CD4-positive, alpha-beta T cell (primary cell): ENCODE data around the gene PPP6C. TPM values are rescaled to one million over a fixed set of nuclear protein-coding genes. Genes with fewer than 3 reads are reported as not detected.
"Not testable (repeated sequence)": the region's sequence is repeated elsewhere in the genome, so short reads cannot be mapped to it uniquely, and the experiment has no call there.

ENCODE experiments used
- ATAC-seq: fragments of 200-7000 bp; cut with Tn5 transposase; one replicate; pipeline ENCODE4 v1.10.0; 2022; ENCODE audit warnings: mild to moderate bottlenecking; ENCODE audit not compliant: poor library complexity
- CTCF ChIA-PET: fragments of 350-600 bp; sonication (Branson Sonifier 250); formaldehyde crosslinking; loops from one replicate; lab custom pipeline; 2021; ENCODE audit warnings: antibody characterized with exemption, inconsistent platforms; lab: Charles Lee
- POLR2A ChIA-PET: fragments of 350-600 bp; sonication (Branson Sonifier 250); formaldehyde crosslinking; loops from one replicate; lab custom pipeline; 2021; ENCODE audit warnings: antibody characterized with exemption, inconsistent platforms; lab: Charles Lee
- DNase-seq, 14 experiments: peaks; one replicate each; pipeline ENCODE4 v3.0.0-alpha.2; 2013 to 2020; ENCODE audit warnings: mixed read lengths in 2 of 14
- H3K27ac ChIP-seq, 2 donors: one replicate each; pipeline versions ENCODE4 v1.5.1 to v1.7.0; 2013; ENCODE audit warnings: low read length in 2 of 2, low read depth in 1 of 2, mild to moderate bottlenecking in 1 of 2
- H3K27me3 ChIP-seq, 2 experiments: 1 replicate in 1 of 2; 2 replicates in 1 of 2; pipeline versions ENCODE4 v1.6.1 to v1.7.0; 2013; ENCODE audit warnings: low read length in 2 of 2, control low read depth in 1 of 2, mild to moderate bottlenecking in 1 of 2, moderate library complexity in 1 of 2; ENCODE audit not compliant: insufficient read depth in 2 of 2, control insufficient read depth in 1 of 2
- H3K36me3 ChIP-seq: one replicate; pipeline ENCODE4 v1.6.1; 2013; ENCODE audit warnings: low read length, control low read depth; ENCODE audit not compliant: insufficient read depth
- H3K4me1 ChIP-seq: one replicate; pipeline ENCODE4 v1.6.1; 2013; ENCODE audit warnings: low read length, control low read depth; ENCODE audit not compliant: insufficient read depth
- H3K4me3 ChIP-seq: one replicate; pipeline ENCODE4 v1.5.1; 2013; ENCODE audit warnings: mild to moderate bottlenecking, low read length, moderate library complexity
- H3K9me3 ChIP-seq, 2 experiments: 1 replicate in 1 of 2; 2 replicates in 1 of 2; pipeline versions ENCODE4 v1.6.1 to v1.7.0; 2013; ENCODE audit warnings: low read length in 2 of 2, mild to moderate bottlenecking in 2 of 2, control low read depth in 1 of 2, moderate library complexity in 1 of 2; ENCODE audit not compliant: control insufficient read depth in 1 of 2, insufficient read depth in 1 of 2
- H3K27ac Mint-ChIP-seq: one replicate; pipeline ENCODE4 v1.8.0; 2020; ENCODE audit warnings: mixed read lengths
- H3K27me3 Mint-ChIP-seq: one replicate; pipeline ENCODE4 v1.8.0; 2021; ENCODE audit warnings: mixed read lengths
- H3K36me3 Mint-ChIP-seq: one replicate; pipeline ENCODE4 v1.8.0; 2021; ENCODE audit warnings: low read depth, mixed read lengths
- H3K4me1 Mint-ChIP-seq: one replicate; pipeline ENCODE4 v1.8.0; 2021; ENCODE audit warnings: low read depth, mixed read lengths
- H3K4me3 Mint-ChIP-seq: one replicate; pipeline ENCODE4 v1.8.0; 2020; ENCODE audit warnings: mild to moderate bottlenecking, mixed read lengths
- H3K9me3 Mint-ChIP-seq: one replicate; pipeline ENCODE4 v1.8.0; 2020; ENCODE audit warnings: mixed read lengths
- CTCF ChIP-seq: fragments of 200-600 bp; IDR thresholded peaks from one replicate; pipeline ENCODE4 v1.8.0; 2022; ENCODE audit warnings: antibody characterized with exemption, mild to moderate bottlenecking
- intact Hi-C, 2 experiments: fragments of 100-400 bp; cut with DNase I in 1 of 2; cut with micrococcal nuclease in 1 of 2; formaldehyde crosslinking; loops; one replicate each; pipeline versions ENCODE4 v1.15.1 to v1.9.0; 2023 to 2025; cut with DNase I, micrococcal nuclease
- total RNA-seq, 174 experiments: library from RNA in 2 of 174; stranded (reverse) in 2 of 174; gene quantifications; one replicate each; pipeline ENCODE4 v1.2.3 and lab custom pipeline; 2021 to 2026

PPP6C gene
- total RNA-seq, 2 experiments from 2014 or later: 32.9 to 35.3 TPM

DNA sequence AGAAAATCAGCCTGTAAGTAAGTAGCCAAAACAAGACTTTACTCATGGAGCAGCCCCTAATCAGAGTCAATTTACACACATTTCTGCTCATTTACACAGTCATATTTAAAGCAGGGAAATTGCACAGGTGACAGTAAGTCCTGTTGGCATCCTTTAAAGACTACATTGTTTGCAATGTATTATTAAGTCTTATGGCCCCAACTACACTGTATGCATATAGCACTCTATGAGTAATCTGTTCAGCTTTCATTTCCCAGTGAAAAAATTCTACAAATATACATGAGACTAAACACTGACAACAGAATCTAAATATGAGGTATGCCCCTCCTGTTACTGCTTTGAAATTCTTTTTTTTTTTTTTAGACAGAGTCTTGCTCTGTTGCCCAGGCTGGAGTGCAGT, 19.7 kb downstream of the PPP6C start:
- H3K4me1 Mint-ChIP-seq: peaks cover 42% of the 10 kb centered on the region
- no peak for TF ChIP-seq CTCF
- POLR2A ChIA-PET: interaction anchor here (0.6 kb wide), 1 partner anchor 44 kb away, joined by 6 read pairs; no protein-coding TSS in a partner anchor
- intact Hi-C loops: no loop called here
- no peaks in the 10 kb centered on the region for H3K27me3 ChIP-seq
- H3K4me1 ChIP-seq: peaks cover 22% of the 10 kb centered on the region
- H3K9me3 ChIP-seq: no peaks in the 10 kb centered on the region
- no peak overlapping the region for H3K4me3 ChIP-seq
- H3K27me3 Mint-ChIP-seq: no peaks in the 10 kb centered on the region
- peaks cover 31% of the 10 kb centered on the region for H3K36me3 ChIP-seq
- H3K36me3 Mint-ChIP-seq: peaks cover 57% of the 10 kb centered on the region
- no peak overlapping the region for H3K27ac ChIP-seq
- H3K27ac Mint-ChIP-seq: no peak overlapping the region
- ATAC-seq (no peak), DNase-seq (no peak)
- CTCF ChIA-PET: no interaction called here
- H3K9me3 Mint-ChIP-seq: no peaks in the 10 kb centered on the region
- no peak overlapping the region for H3K4me3 Mint-ChIP-seq

DNA sequence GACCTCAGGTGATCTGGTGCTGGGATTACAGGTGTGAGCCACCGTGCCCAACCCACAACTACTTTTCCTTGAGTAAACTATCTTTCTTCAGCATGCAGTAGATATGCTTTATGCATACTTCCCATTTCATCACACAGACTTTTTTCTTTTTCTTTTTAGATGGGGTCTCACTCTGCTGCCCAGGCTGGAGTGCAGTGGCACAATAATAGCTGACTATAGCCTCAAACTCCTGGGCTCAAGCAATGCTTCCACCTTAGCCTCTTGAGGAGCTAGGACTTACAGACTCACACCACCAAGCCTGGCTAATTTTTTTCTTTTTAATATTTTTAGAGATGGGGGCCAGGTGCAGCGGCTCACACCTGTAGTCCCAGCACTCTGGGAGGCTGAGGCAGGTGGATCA, 22.8 kb downstream of the PPP6C start:
- CTCF ChIA-PET: no interaction called here
- no peak for DNase-seq
- no peak for TF ChIP-seq CTCF
- Mint-ChIP-seq H3K4me3 (no peak overlapping the region), H3K9me3 (no peaks in the 10 kb centered on the region), H3K4me1 (peaks cover 20% of the 10 kb centered on the region), H3K27ac (no peak overlapping the region), H3K27me3 (no peaks in the 10 kb centered on the region), H3K36me3 (peaks cover 41% of the 10 kb centered on the region)
- no peak overlapping the region for H3K4me3 ChIP-seq
- no peak overlapping the region for H3K27ac ChIP-seq
- peaks cover 27% of the 10 kb centered on the region for H3K36me3 ChIP-seq
- H3K27me3 ChIP-seq: no peaks in the 10 kb centered on the region
- no peaks in the 10 kb centered on the region for H3K9me3 ChIP-seq
- no peak for ATAC-seq
- POLR2A ChIA-PET: no interaction called here
- H3K4me1 ChIP-seq: no peaks in the 10 kb centered on the region
- intact Hi-C loops: no loop called here

- H3K4me1 Mint-ChIP-seq, ATAC-seq, DNase-seq, H3K9me3 Mint-ChIP-seq, POLR2A ChIA-PET, H3K27me3 Mint-ChIP-seq, intact Hi-C loops, H3K4me1 ChIP-seq, H3K4me3 ChIP-seq, H3K4me3 Mint-ChIP-seq, H3K27me3 ChIP-seq, H3K9me3 ChIP-seq, H3K27ac ChIP-seq: not testable (repeated sequence)
- peaks cover 15% of the 10 kb centered on the region for H3K36me3 ChIP-seq
- peak overlapping the region; percentile 66 for H3K27ac Mint-ChIP-seq
- H3K36me3 Mint-ChIP-seq: peaks cover 27% of the 10 kb centered on the region
- CTCF ChIA-PET: interaction anchor here (0.6 kb wide), 1 partner anchor 707 kb away, joined by 3 read pairs; no protein-coding TSS in a partner anchor
Measured at GRCh38 chr9:125162891-125163290, 26.7 kb downstream of the PPP6C start.

- Histone ChIP-seq H3K4me1 (no peaks in the 10 kb centered on the region), H3K27ac (no peak overlapping the region), H3K9me3 (no peaks in the 10 kb centered on the region), H3K27me3 (no peaks in the 10 kb centered on the region), H3K36me3 (peaks cover 21% of the 10 kb centered on the region), H3K4me3 (no peak overlapping the region)
- H3K27me3 Mint-ChIP-seq: no peaks in the 10 kb centered on the region
- ATAC-seq (no peak), DNase-seq (no peak)
- no peak for TF ChIP-seq CTCF
- H3K4me1 Mint-ChIP-seq: peaks cover 4% of the 10 kb centered on the region
- intact Hi-C loops: no loop called here
- ChIA-PET CTCF (interaction anchor here (1.3 kb wide), 1 partner anchor 12 kb away, joined by 3 read pairs; no protein-coding TSS in a partner anchor), POLR2A (no interaction called here)
- no peaks in the 10 kb centered on the region for H3K9me3 Mint-ChIP-seq
- H3K27ac Mint-ChIP-seq: peak overlapping the region; percentile 72
- H3K4me3 Mint-ChIP-seq: no peak overlapping the region
- peaks cover 40% of the 10 kb centered on the region for H3K36me3 Mint-ChIP-seq
Measured at GRCh38 chr9:125161284-125161918, 28.2 kb downstream of the PPP6C start.
